ENCODE data around the gene TIAL1.
A peak's percentile ranks its signal among the peaks of the same experiment; 100 is the strongest.
"Not testable (repeated sequence)": the region's sequence is repeated elsewhere in the genome, so short reads cannot be mapped to it uniquely, and the experiment has no call there.

The TIAL1 gene, protein sequence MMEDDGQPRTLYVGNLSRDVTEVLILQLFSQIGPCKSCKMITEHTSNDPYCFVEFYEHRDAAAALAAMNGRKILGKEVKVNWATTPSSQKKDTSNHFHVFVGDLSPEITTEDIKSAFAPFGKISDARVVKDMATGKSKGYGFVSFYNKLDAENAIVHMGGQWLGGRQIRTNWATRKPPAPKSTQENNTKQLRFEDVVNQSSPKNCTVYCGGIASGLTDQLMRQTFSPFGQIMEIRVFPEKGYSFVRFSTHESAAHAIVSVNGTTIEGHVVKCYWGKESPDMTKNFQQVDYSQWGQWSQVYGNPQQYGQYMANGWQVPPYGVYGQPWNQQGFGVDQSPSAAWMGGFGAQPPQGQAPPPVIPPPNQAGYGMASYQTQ

DNA sequence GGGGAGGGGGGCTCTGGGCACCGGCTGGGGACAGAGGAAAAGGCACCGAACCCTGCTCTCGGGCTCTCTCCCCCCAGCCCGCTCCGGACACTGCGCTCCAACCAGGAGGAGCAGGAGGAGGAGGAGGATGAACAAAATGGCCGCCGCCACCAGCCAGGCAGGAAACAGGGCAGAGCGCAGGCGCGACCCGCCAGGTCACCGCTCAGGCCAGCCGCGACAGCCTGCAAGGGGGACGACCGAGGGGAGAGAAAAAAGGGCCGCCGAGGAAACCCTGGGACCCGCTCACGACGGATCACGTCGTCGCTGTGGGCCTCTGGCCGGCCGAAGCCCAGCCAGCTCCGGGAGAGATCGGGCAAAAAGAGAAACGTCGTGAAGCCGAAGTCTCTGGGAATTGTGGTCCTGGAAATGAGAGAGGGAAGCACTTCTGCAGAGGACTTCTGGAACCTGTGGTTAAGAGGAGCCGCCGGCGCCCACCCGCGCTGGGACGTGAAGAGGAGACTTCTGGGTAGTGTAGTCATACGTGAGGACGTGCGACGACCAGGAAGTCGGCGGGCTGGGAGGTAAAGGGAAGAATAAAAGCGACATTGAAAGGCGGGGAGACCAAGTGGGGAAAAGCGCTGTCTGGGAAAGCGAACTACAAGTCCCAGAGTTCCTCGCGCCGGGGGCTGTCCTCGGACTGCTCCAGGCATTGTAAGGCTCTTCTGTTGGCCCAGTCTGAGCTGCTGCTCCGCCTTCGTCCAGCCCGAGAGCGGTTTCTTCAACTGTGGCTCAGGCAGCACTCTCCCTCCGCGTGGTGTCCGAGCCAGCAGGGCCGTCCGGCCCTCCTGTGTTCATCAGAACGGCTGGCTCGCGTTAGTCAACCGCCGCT is at the start of gene TIAL1:
Gene TIAL1 (minus strand): TSS at position 428 of the 868 bp plus-strand sequence. CDS start 499 bp downstream, outside the sequence.
- peak; percentile 99 for DNase-seq (ENCODE audit: low read depth)

DNA sequence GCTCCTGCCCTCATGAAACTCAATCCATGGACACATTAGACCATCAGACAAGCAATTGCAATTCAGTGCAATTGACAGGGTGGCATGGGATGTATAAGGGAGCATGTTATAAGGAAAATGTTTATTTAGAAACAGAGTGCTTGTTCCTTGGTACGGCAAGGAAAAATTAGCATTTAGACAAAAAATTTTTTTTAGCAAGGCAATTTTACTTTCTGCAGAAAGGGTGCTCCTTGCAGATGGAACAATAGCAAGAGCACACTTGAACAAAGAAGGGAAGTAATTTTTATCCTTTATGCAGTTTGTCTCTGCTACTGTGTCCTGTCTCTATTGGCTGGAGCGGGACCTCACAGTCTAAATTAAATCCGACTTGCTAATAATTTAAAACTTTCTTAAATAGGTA is 48.2 kb upstream of the TIAL1 start:
- DNase-seq (ENCODE audit: low read depth), result no peak

DNA sequence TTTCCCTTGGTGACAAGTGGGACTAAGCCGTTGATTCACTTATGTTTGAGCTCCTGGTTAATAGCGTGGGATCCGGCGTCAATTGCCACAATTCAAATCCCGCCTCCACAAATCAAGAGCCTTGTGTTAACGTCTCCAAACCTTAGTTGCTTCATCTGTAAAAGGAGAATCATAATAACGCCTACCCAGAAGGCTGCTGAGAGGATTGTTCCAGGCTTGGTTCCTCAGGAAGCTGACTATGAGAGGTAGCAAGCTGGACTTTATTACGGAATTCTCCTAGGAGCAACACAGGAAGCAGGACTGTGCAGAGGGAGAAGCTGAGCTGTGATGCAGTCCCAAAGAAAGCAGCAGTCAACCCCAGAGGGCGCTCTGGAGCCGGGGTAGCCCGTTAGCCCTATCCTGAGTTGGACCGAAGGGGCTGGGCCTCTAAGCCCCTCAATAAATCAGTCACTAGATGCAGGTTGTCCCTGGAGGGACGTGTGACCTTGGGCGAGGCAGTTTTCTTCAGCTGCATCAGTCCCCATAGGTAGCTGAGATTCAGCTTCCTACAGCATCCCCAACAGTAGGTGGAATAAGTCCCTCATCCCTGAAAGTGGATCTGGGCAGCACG is 47.5 kb upstream of the TIAL1 start:
- no peak for DNase-seq (ENCODE audit: low read depth)

- peak; percentile 22 for DNase-seq (ENCODE audit: low read depth)
These were observed 46.8 kb upstream of the TIAL1 start for GRCh38 chr10:119643306-119644204.

DNA sequence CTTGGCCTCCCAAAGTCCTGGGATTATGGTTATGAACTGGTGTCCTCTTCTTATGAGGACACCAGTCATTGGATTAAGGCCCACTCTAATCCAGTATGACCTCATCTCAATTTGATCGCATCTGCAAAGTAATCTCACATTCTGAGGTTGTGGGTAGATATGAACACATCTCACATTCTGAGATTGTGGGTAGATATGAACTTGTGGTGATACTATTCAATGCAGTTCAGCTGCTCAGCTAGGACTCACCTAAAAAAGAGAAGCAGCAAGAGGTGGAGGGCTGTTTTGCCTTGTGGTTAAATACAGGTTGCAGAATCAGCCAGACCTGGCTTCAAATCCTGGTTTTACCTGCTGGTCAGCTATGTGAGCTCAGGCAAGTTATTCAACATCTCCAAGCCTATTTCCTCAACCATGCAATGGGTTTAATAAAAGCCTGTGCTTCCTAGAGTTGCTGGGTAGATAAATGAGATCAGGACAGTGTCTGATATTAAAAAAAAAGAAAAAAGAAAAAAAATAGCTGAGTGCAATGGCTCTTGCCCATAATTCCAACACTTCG is 45.9 kb upstream of the TIAL1 start:
- DNase-seq (ENCODE audit: low read depth), result no peak

GRCh38 chr10:119640875-119641526 is 44.2 kb upstream of the TIAL1 start:
- no peak for DNase-seq (ENCODE audit: low read depth)

GRCh38 chr10:119640384-119640783 is 43.6 kb upstream of the TIAL1 start:
- no peak for DNase-seq (ENCODE audit: low read depth)

GRCh38 chr10:119638982-119639381 is 42.2 kb upstream of the TIAL1 start:
- DNase-seq (ENCODE audit: low read depth), result no peak

- no peak for DNase-seq (ENCODE audit: low read depth)
These were observed 40.9 kb upstream of the TIAL1 start for GRCh38 chr10:119637631-119638030.

DNA sequence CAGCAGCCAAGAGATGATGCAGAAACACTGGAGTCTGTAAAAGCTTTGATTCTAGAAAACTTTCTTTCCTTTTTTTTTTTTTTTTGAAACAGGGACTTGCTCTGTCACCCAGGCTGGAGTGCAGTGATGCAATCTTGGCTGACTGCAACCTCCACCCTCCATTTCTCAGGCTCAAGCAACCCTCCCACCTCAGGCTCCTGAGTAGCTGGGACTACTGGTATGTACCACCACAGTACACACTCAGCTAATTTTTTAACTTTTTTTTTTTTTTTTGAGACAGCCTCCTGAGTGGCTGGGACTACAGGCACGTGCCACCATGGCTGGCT is 37.4 kb upstream of the TIAL1 start:
- DNase-seq (ENCODE audit: low read depth), result peak; percentile 36

- DNase-seq (ENCODE audit: low read depth), result no peak
These were observed 36.9 kb upstream of the TIAL1 start for GRCh38 chr10:119633538-119634218.

DNA sequence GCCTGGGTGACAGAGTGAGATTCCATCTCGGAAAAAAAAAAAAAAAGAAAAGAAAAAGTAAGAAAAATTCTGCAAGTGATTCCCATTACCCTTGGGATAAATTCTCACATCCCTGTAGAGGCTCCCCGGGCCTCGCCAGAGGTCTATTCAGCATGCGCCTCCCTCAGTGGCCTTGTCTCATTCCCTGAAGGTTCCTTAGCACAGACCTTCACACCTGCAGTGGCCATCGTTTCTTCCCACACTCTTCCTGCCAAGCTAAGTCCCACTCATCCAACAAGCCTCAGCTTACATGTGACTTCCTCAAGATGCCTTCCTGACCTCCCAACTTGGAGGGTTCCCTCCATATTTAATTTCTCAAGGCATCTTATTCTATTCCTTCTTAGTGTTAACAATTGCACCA is 33.5 kb upstream of the TIAL1 start:
- no peak for DNase-seq (ENCODE audit: low read depth)

DNA sequence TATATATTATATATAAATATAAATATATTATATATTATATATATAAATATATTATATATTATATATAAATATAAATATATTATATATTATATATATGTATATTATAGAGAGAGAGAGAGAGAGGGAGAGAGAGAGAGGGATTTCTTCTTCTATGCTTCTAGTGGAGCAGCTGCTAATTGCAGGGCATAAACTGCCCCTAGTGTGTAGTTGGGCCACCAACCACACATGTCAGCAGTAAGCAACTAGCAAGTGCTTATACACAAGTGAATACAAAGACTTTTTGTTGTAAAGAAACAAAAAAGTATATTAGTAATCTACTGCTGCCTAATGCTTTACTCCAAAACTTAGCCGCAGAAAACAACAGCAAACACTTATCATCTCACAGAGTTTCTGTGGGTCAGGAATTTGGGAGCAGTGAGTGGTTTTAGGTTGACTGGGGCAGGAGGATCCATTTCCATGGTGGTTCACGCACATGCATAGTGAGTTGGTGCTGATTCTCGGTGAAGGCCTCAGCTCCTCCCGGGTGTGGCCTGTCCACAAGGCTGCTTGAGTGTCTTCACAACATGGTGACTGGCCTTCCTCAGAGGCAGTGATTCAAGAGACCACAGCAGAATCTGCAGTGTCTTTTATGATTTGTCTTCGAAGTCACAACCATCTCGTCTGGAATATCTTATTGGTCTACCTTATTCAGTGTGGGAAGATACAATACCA is 29.0 kb upstream of the TIAL1 start:
- DNase-seq (ENCODE audit: low read depth), result no peak

- no peak for DNase-seq (ENCODE audit: low read depth)
These were observed 24.3 kb upstream of the TIAL1 start for GRCh38 chr10:119621078-119621384.

GRCh38 chr10:119620241-119621077 is 23.7 kb upstream of the TIAL1 start:
- DNase-seq (ENCODE audit: low read depth), result no peak

DNA sequence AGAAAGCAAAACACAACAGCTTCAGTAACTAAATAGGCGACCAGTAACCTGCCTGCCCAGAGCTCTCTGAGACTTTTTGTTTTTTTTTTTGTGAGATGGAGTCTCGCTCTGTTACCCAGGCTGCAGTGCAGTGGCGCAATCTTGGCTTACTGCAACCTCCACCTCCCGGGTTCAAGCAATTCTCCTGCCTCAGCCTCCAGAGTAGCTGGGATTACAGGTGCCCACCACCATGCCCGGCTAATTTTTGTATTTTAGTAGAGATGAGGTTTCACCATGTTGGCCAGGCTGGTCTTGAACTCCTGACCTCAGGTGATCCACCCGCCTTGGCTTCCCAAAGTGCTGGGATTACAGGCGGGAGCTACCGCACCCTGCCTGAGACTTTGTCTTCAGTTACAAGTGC is 23.0 kb upstream of the TIAL1 start:
- not testable (repeated sequence) for DNase-seq (ENCODE audit: low read depth)

- DNase-seq (ENCODE audit: low read depth), result no peak
These were observed 22.5 kb upstream of the TIAL1 start for GRCh38 chr10:119619215-119619614.

DNA sequence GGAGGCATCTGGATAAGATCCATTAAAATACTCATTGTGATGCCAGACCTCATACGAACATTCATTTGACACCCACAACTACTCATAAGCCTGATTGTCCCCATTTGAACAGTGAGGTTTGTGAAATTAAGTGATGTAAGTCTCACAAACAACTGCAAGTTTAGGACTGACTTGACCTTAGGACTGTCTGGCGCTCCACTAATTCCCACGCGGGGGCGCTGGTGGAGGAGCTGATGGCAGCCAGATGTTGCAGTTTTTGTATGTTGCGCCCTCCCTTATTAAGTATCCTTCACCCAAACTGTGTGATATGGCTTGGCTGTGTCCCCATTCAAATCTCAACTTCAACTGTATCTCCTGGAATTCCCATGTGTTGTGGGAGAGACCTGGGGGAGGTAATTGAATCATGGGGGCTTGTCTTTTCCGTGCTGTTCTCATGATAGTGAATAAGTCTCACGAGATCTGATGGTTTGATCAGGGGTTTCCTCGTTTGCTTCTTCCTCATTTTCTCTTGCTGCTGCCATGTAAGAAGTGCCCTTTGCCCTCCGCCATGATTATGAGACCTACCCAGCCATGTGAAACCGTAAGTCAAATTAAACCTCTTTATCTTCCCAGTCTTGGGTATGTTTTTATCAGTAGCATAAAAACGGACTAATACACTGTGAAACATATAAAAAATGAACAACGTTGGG is 20.3 kb upstream of the TIAL1 start:
- DNase-seq (ENCODE audit: low read depth), result peak; percentile 56
